ENCODE results near the gene CAMK4. TPM values are rescaled to one million over a fixed set of nuclear protein-coding genes. Genes with fewer than 3 reads are reported as not detected.

The CAMK4 gene
- total RNA-seq, 1 experiment from 2014 or later: 6.3 TPM

- no peak overlapping the region for H2BK12ac ChIP-seq (ENCODE audit: insufficient read length, low read depth, low read length)
- no CpG with 5 or more reads among the region's 4 CpGs for whole genome bisulfite sequencing (ENCODE audit: extremely low coverage, insufficient read length, low lambda C conversion rate)
- H3K4me3 Mint-ChIP-seq: no peak overlapping the region
- H2BK20ac ChIP-seq (ENCODE audit: low read depth, low read length, poor library complexity, severe bottlenecking): no peak overlapping the region
- H2BK5ac ChIP-seq (ENCODE audit: insufficient read length, low read length): no peak overlapping the region
- H3K27ac ChIP-seq (ENCODE audit: insufficient read length, low read depth, low read length): no peak overlapping the region
- no peak overlapping the region for H2AFZ ChIP-seq (ENCODE audit: low read length)
- no peak overlapping the region for H3K18ac ChIP-seq (ENCODE audit: insufficient read length, low read depth, low read length)
- H4K20me1 ChIP-seq (ENCODE audit: control insufficient read depth, insufficient read depth, insufficient read length): no peaks in the 10 kb centered on the region
- H2BK15ac ChIP-seq (ENCODE audit: low read depth, low read length): no peak overlapping the region
- H3K27ac Mint-ChIP-seq: no peak overlapping the region
- H3K4me1 ChIP-seq (ENCODE audit: insufficient read depth, low read length): no peaks in the 10 kb centered on the region
- H4K91ac ChIP-seq (ENCODE audit: insufficient read length, low read depth, low read length): no peak overlapping the region
- no peak overlapping the region for H3K23ac ChIP-seq (ENCODE audit: insufficient read length, low read depth, low read length)
- no peak overlapping the region for H3T11ph ChIP-seq (ENCODE audit: low read length)
- no peak overlapping the region for H2AK5ac ChIP-seq (ENCODE audit: insufficient read length, low read length)
- no peaks in the 10 kb centered on the region for H3K9me3 ChIP-seq (ENCODE audit: control insufficient read depth, low read depth, low read length)
- no peak overlapping the region for H3K9ac ChIP-seq (ENCODE audit: extremely low read depth, insufficient read length, low read length)
- DNase-seq: no peak
- no peak overlapping the region for H3K4me2 ChIP-seq (ENCODE audit: insufficient read depth, insufficient read length, low read length)
- H2BK120ac ChIP-seq (ENCODE audit: low read depth, low read length, poor library complexity, severe bottlenecking): no peak overlapping the region
- no peak overlapping the region for H4K8ac ChIP-seq (replicated peaks; ENCODE audit: insufficient read length, low read depth, low read length)
- H3K27me3 Mint-ChIP-seq (ENCODE audit: low read depth): peaks cover 18% of the 10 kb centered on the region
- peaks cover 0 to 2% of the 10 kb centered on the region in 2 experiments; a peak in 1 of 5 replicates for H3K9me3 Mint-ChIP-seq
- peaks cover 3 to 10% of the 10 kb centered on the region in 2 experiments for H3K4me1 Mint-ChIP-seq
- H3K79me1 ChIP-seq (ENCODE audit: insufficient read depth, low read depth, low read length, poor library complexity, severe bottlenecking): no peaks in the 10 kb centered on the region
- H3K23me2 ChIP-seq (ENCODE audit: insufficient read length, low read depth, low read length, poor library complexity, severe bottlenecking): no peaks in the 10 kb centered on the region
- no peak overlapping the region for H4K5ac ChIP-seq (ENCODE audit: insufficient read length, low read depth, low read length)
- no peaks in the 10 kb centered on the region for H3K79me2 ChIP-seq (ENCODE audit: insufficient read depth, low read length)
- H3K27me3 ChIP-seq (ENCODE audit: insufficient read depth, low read length): peaks cover 1% of the 10 kb centered on the region; the same call in 1 of the 2 replicates
- H3K4ac ChIP-seq (ENCODE audit: low read depth, low read length): no peak overlapping the region
- no peaks in the 10 kb centered on the region for H3K36me3 Mint-ChIP-seq (ENCODE audit: insufficient read depth in 1 of 3, low read depth in 3 of 3)
- no peak overlapping the region for H3K14ac ChIP-seq (ENCODE audit: insufficient read depth, low read length)
- H3K56ac ChIP-seq (ENCODE audit: insufficient read length, low read depth, low read length): no peak overlapping the region
- no peak for TF ChIP-seq CTCF (conservative IDR thresholded peaks at IDR 0.05)
These were observed 6.0 kb downstream of the CAMK4 start for GRCh38 chr5:111229871-111230810.
